ENCODE data around the gene ARRB2.

- TF ChIP-seq CTCF (IDR thresholded peaks at IDR 0.05) (no peak), POLR2AphosphoS5 (IDR thresholded peaks at IDR 0.05) (no peak)
Measured at GRCh38 chr17:4667166-4667565, 43.3 kb upstream of the ARRB2 start.
